Activated naive CD4-positive, alpha-beta T cell treated with anti-CD3 and anti-CD28 coated beads, Interleukin-2, amount 10 ng/mL, durations not matched to agents 5 hours and 36 hours (primary cell): ENCODE data around the gene LY9. TPM values are rescaled to one million over a fixed set of nuclear protein-coding genes. Genes with fewer than 3 reads are reported as not detected.

Experiments used
- total RNA-seq, 2 experiments: library from RNA; stranded (reverse); gene quantifications; one replicate each; pipeline ENCODE4 v1.2.3, GENCODE V29; 2021

The LY9 gene
- total RNA-seq, result 10 to 100 TPM; 75.9 to 76.3 TPM

DNA sequence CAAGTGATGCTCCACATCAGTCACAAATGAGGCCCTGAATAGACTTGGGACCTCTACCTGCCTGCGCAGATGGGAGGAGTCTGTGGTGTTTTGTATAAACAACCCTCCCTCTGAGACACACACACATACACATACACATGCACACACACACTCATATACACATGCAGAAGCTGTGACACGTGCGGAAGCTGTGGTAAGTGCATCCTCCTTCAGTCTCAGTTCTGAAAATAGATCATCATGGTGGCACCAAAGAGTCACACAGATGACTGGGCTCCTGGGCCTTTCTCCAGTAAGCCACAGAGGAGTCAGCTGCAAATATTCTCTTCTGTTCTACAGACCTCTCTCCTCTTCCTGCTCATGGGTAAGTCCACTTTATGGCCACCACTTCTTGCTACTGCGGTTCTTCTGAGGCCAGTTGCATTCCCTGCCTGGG, at the start of gene LY9:
LY9 (plus strand) TSS at position 224 of the 433 bp plus-strand sequence; CDS start at position 238, 14 bp downstream.

GRCh38 chr1:160862203-160863060, 66.5 kb downstream of the LY9 start, which contains the start of gene CD244:
TSS of gene CD244 (minus strand) at chr1:160862887. CDS start at chr1:160862677, 210 bp downstream.

Other genes starting within 250 kb of the LY9 start
- gene CD84, start 216.7 kb upstream of the LY9 start, total RNA-seq, result 1 to 10 TPM; 5.4 to 6.3 TPM
- 10 to 100 TPM; 52.2 to 54.0 TPM for gene SLAMF1, start 149.1 kb upstream of the LY9 start, total RNA-seq
- 100 to 1,000 TPM; 378 to 401 TPM for gene CD48, start 84.4 kb upstream of the LY9 start, total RNA-seq
- 1 to 10 TPM; 7.6 to 8.2 TPM for gene SLAMF7, start 56.9 kb upstream of the LY9 start, total RNA-seq
- under 1 TPM; 0.40 to 0.55 TPM for gene CD244, start 66.7 kb downstream of the LY9 start, total RNA-seq
- gene ITLN1, start 89.0 kb downstream of the LY9 start, total RNA-seq, result not detected
- not detected for gene ITLN2, start 158.6 kb downstream of the LY9 start, total RNA-seq
- gene F11R, start 225.0 kb downstream of the LY9 start, total RNA-seq, result 10 to 100 TPM; 16.2 to 20.7 TPM
- 10 to 100 TPM; 60.7 to 63.0 TPM for gene TSTD1, start 242.8 kb downstream of the LY9 start, total RNA-seq
- gene USF1, start 249.8 kb downstream of the LY9 start, total RNA-seq, result 10 to 100 TPM; 62.5 to 63.9 TPM